IPS-18c (cell line): ENCODE measurements around the gene TNFRSF13B.

Experiments used
- H3K4me3 ChIP-seq: 2 replicates; pipeline ENCODE4 v1.7.0; 2013; ENCODE audit warnings: low read depth, mild to moderate bottlenecking, low read length, moderate library complexity; ENCODE audit not compliant: insufficient read depth
- H3K9me3 ChIP-seq: one replicate; pipeline ENCODE4 v1.6.1; 2013; ENCODE audit warnings: mild to moderate bottlenecking, low read length, moderate library complexity; ENCODE audit not compliant: control insufficient read depth, insufficient read depth

The TNFRSF13B gene

DNA sequence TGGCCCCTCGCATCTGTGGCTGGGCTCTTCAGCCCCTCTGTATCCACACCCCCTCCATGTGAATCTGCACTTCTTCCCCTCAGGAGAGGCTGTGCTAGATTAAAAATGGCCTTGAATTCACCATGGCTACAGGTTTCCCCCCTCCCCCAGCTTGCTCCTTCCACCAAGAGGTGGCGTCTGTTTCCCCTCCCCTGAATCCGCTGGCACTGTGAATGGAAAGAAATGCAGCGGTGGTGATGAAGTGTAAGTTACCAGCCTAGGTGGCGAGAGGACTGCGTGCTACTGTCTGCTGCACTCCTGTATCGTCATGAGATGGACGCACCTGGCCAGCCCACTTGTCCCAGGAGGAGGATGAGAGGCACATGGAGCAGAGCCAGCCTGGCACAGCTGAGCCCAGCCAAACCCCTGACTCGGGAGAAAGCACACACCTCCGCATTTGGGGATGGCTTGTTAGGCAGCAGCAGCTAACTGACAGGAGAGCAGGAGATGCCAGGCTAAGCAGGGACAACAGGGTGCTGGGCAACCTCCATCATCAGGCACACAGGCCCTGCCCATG lies 26.2 kb downstream of the TNFRSF13B start:
- H3K4me3 ChIP-seq: no peak overlapping the region

DNA sequence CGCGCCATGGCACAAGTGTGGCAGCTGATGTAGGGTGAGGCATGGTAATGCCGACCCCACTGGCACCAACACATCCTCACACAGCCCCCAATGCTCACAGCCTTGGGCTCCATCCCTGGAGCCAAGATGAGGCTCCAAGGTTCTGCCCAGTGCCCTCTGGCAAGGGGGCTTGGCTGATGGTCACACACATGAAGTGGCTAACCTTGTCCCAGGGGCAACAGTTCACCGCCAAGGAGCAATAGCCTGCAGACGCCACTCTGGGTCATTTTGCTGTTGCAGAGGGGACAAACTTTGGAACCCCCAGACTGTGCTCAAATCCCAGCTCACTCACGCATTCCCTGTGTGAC lies 26.8 kb downstream of the TNFRSF13B start:
- Histone ChIP-seq H3K4me3 (no peak overlapping the region), H3K9me3 (peaks cover 4% of the 10 kb centered on the region)

More for the DNA sequence above, 26.2 kb downstream of the TNFRSF13B start:
- peaks cover 4% of the 10 kb centered on the region for H3K9me3 ChIP-seq

- H3K4me3 ChIP-seq: no peak overlapping the region
- H3K9me3 ChIP-seq: peaks cover 4% of the 10 kb centered on the region
Measured at GRCh38 chr17:16944334-16945135, 27.4 kb downstream of the TNFRSF13B start.

DNA sequence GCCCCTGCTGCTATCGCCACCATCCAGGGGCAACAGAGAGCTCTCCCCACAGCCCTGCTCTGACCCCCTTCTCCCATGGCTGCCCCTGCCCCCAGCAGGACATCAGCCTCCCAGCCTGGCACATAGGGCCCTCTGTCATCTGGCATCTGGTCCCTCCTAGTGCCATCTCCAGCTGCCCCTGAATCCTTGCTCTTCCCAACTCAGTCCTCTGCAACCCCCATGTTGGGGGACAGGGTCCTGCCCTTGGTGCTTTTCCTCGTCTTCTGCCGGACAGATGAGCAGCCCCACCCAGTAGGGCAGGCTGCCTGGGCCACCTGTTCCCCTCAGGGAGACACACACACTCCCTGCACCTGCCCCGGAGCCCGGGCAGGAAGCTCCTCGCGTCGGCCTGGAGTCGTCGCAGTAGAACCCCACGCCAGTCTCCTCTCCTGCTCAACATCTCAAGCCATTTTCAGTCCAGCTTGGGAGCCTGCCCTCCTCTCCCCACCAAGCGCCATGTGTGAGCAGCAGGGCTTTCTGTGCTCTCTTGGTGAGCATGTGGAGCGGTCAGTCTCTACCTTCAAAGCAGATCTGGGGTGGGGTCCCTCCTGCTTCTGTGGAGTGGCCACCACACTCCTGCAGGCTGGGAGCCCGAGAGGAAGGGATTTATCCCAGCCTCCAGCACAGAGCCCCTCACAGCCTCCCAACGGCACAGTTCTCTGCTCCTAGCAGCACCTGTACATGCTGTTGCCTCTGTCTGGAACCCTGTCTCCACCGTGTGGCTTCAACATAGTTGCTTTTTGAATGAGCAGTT lies 28.2 kb downstream of the TNFRSF13B start:
- H3K9me3 ChIP-seq: no peaks in the 10 kb centered on the region

GRCh38 chr17:16943032-16943352 lies 28.9 kb downstream of the TNFRSF13B start:
- Histone ChIP-seq H3K9me3 (no peaks in the 10 kb centered on the region), H3K4me3 (no peak overlapping the region)

More for the DNA sequence above, 28.2 kb downstream of the TNFRSF13B start:
- H3K4me3 ChIP-seq: no peak overlapping the region

GRCh38 chr17:16942141-16943031 lies 29.5 kb downstream of the TNFRSF13B start:
- Histone ChIP-seq H3K4me3 (no peak overlapping the region), H3K9me3 (no peaks in the 10 kb centered on the region)

DNA sequence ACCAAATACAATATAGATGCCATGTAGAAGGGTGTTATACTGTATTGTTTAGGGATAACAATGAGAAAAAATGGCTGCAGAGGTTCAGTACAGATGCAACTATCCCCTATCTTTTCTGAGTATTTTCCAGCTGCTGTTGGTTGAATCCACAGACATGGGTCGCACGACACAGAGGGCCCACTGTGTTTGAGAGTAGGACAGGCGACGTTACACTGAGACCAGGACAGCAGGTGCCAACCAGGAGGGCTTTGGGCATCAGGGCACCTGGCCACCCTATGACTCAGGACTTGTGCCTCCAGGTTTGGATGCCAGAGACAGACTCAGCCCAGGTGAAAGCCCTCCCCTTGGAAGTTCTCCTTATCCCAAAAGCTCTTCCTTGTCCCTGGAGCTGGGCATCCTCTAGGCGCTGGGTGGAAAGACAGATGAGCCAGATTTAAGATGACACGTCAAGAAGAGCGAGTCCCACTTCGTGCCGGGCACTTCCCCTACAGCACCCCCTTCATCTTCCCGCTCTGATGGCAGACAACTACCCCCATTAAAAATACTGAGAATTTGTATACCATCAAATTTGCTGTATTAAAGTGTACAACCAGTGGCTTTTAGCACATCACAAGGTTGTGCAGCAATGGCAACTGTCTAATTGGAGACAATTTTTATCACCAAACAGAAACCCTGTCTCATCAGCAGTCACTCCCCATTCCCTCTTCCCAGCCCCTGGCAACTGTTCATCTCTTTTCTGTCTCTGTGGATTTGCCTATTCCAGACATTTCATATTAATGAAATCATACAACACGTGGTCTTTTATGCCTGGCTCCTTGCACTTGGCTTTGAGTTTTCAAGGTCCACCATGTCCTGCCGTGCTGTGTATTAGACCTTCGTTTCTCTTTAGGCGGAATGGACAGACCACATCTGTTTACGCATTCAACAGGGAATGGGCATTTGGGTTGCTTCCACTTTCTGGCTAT lies 30.6 kb downstream of the TNFRSF13B start:
- H3K4me3 ChIP-seq: no peak overlapping the region
- no peaks in the 10 kb centered on the region for H3K9me3 ChIP-seq

DNA sequence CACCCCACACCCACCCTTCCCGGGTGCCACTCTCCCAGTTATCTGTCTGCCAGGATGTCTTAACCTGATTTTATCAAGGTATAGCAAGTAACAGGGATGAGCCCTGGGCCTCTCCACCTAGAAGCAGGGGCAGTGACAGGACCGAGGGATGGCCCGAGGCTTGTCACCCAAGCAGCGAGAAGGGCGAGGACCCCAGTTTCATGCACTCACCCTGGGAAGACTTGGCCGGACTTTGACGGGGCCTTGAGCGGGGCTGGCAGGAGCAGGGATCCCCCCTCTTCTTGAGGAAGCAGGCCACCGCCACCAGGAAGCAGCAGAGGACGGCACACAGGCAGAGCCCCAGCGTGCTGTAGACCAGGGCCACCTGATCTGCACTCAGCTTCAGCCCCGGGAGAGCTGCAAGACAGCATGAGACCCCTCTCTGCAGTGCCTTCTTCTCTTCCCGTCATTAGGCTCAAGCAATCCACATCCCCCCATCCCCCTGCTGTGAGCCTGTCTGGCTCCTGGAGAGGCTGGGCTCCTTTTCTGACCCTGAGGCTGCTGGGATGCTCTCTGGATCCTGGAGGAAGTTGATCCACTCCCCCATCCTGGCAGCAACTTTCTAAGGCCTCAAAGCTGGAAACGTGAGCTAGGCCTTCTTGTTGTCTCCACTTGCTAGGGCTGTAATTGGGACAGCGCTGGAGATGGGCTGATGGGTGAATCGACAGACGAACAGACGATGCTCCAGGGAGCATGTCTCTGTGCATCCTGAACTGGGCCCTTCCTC lies 31.6 kb downstream of the TNFRSF13B start:
- Histone ChIP-seq H3K9me3 (no peaks in the 10 kb centered on the region), H3K4me3 (no peak overlapping the region; the same call in 1 of the 2 replicates)

GRCh38 chr17:16939606-16940115 lies 32.3 kb downstream of the TNFRSF13B start:
- Histone ChIP-seq H3K4me3 (no peak overlapping the region), H3K9me3 (no peaks in the 10 kb centered on the region)

- no peak overlapping the region for H3K4me3 ChIP-seq
- no peaks in the 10 kb centered on the region for H3K9me3 ChIP-seq
Measured at GRCh38 chr17:16939208-16939576, 32.7 kb downstream of the TNFRSF13B start.

GRCh38 chr17:16938496-16939207 lies 33.3 kb downstream of the TNFRSF13B start:
- no peak overlapping the region for H3K4me3 ChIP-seq

GRCh38 chr17:16938031-16938430 lies 33.9 kb downstream of the TNFRSF13B start:
- Histone ChIP-seq H3K9me3 (no peaks in the 10 kb centered on the region), H3K4me3 (no peak overlapping the region)

More at GRCh38 chr17:16938496-16939207, 33.3 kb downstream of the TNFRSF13B start:
- no peaks in the 10 kb centered on the region for H3K9me3 ChIP-seq

GRCh38 chr17:16937431-16937830 lies 34.5 kb downstream of the TNFRSF13B start:
- Histone ChIP-seq H3K9me3 (no peaks in the 10 kb centered on the region), H3K4me3 (no peak overlapping the region)

DNA sequence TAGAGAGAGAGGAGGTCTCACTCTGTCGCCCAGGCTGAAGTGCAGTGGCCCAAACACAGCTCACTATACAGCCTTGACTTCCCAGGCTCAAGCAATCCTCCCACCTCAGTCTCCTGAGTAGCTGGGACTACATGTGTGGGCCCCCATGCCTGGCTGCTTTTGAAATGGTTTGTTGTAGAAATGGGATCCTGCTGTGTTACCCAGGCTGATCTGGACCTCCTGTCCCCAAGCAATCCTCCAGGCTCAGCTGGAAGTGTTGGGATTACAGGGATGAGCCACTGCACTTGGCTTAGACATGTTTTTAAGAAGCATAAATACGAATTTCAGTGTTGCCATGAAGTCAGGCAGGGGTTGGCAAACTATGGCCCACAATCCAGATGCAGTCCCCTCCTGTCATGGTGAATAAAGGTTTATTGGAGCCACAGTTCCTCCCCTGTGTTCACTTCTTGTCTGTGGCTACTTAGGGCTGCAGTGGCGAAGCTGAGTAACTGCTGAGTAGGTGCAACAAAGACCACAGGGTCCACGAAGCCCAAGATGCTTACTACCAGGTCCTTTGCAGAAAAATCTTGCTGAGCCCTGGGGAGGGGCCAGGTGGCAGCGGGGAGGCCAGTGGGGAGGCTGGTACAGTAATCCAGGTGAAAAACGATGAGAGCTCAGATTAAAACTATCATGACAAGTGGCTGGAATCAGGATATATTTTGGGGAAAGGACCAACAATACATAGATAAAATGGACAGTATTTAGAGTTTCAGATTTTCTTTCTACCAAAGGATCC lies 35.2 kb downstream of the TNFRSF13B start:
- H3K4me3 ChIP-seq: no peak overlapping the region
- no peaks in the 10 kb centered on the region for H3K9me3 ChIP-seq
